ENCODE data around the gene R3HCC1L. TPM values are rescaled to one million over a fixed set of nuclear protein-coding genes. Genes with fewer than 3 reads are reported as not detected.

R3HCC1L gene
- total and polyA plus RNA-seq, 2 of the 4 experiments (the other 2 are of a cell fraction), result 8.3 to 14.7 TPM

DNA sequence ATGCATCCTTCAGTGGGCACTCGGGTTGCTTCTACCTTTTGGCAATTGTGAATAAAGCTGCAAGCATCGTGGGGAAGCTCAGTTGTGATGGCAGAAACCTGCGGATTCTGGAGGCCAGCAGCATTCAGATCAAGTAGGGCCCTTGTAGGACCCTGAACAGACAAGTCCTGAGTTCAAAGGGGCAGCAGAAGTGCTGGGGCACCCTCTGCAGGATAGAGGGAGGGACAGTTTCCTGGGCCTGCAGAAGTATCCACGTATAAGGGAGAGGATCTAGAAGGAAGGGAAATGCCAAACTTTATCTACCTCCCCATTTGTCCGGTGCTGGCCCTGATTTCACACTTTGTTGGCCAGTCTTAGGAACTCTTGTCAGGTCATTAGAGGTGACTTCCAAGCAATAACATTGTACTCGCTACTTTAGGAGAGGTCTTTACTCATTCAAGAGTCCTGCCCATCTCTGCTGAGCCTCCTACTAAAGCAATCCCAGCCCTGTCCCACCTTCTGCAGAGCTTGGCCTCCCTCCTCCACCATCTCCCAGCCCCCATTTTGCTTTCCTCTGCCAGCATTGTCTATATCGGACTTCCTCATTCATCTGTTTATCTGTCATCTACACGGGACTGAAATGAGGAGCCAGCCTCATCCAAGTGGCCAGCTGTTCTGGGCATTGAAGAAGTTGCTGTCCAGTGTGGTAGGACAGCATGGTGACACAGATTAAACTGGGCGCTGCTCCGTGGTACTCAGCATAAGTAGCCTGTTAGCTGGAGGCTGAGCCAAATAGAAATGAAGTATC is 26.6 kb upstream of the R3HCC1L start:
- no peak overlapping the region for H3K23ac ChIP-seq (ENCODE audit: low read depth, low read length)
- no peak overlapping the region for H4K8ac ChIP-seq (ENCODE audit: low read depth in 2 of 2, low read length in 2 of 2)
- WGBS, 2 experiments (ENCODE audit: extremely low coverage in 2 of 2, insufficient read length in 1 of 2), result 45% methylated on average over 5 of the region's 10 CpGs; no CpG with 5 or more reads in 1 of the 2 experiments
- in situ Hi-C loops (cut with MboI; ENCODE audit: low sequenced_read_pairs) (no loop called here), intact Hi-C loops (cut with micrococcal nuclease) (no loop called here), dilution Hi-C loops (cut with HindIII; ENCODE audit: low sequenced_read_pairs, unreplicated experiment) (no loop called here)
- H4K91ac ChIP-seq (ENCODE audit: insufficient read depth, low read depth, low read length), result no peak overlapping the region
- TF ChIP-seq POLR2A (IDR thresholded peaks at IDR 0.05; ENCODE audit: low read depth, low read length) (no peak), RAD21 (IDR thresholded peaks at IDR 0.05; ENCODE audit: low read length) (no peak), CHD1 (IDR thresholded peaks at IDR 0.05; ENCODE audit: low read depth, low read length) (no peak), BHLHE40 (IDR thresholded peaks at IDR 0.05; ENCODE audit: low read depth, low read length) (no peak), MXI1 (IDR thresholded peaks at IDR 0.05; ENCODE audit: borderline replicate concordance, low read depth, low read length) (no peak), MAFK (IDR thresholded peaks at IDR 0.05; ENCODE audit: low read depth, low read length) (no peak), RFX5 (IDR thresholded peaks at IDR 0.05; ENCODE audit: low read depth, low read length) (no peak), CTCF (conservative IDR thresholded peaks at IDR 0.05; ENCODE audit: low read depth, low read length) (no peak), RCOR1 (IDR thresholded peaks at IDR 0.05; ENCODE audit: insufficient replicate concordance, low read length) (no peak), NFE2L2 (IDR thresholded peaks at IDR 0.05; ENCODE audit: low read depth, low read length) (no peak), MAZ (IDR thresholded peaks at IDR 0.05; ENCODE audit: borderline replicate concordance, low read depth, low read length) (no peak), SMC3 (IDR thresholded peaks at IDR 0.05; ENCODE audit: low read depth, low read length) (no peak)
- TF ChIP-seq, protein P1, sequence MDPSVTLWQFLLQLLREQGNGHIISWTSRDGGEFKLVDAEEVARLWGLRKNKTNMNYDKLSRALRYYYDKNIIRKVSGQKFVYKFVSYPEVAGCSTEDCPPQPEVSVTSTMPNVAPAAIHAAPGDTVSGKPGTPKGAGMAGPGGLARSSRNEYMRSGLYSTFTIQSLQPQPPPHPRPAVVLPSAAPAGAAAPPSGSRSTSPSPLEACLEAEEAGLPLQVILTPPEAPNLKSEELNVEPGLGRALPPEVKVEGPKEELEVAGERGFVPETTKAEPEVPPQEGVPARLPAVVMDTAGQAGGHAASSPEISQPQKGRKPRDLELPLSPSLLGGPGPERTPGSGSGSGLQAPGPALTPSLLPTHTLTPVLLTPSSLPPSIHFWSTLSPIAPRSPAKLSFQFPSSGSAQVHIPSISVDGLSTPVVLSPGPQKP (IDR thresholded peaks at IDR 0.05; ENCODE audit: borderline replicate concordance, low read depth, low read length), result no peak
- TF ChIP-seq, protein P2, sequence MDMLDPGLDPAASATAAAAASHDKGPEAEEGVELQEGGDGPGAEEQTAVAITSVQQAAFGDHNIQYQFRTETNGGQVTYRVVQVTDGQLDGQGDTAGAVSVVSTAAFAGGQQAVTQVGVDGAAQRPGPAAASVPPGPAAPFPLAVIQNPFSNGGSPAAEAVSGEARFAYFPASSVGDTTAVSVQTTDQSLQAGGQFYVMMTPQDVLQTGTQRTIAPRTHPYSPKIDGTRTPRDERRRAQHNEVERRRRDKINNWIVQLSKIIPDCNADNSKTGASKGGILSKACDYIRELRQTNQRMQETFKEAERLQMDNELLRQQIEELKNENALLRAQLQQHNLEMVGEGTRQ (IDR thresholded peaks at IDR 0.05; ENCODE audit: low read depth, low read length), result no peak
- no peak overlapping the region for H2AK5ac ChIP-seq (ENCODE audit: low read depth, low read length)
- POLR2A ChIA-PET (ENCODE audit: unreplicated experiment), result no interaction called here
- H4K5ac ChIP-seq (ENCODE audit: low read depth, low read length), result no peak overlapping the region
- no peak for DNase-seq
- ATAC-seq (ENCODE audit: low read depth), result no peak
- H2BK120ac ChIP-seq (ENCODE audit: low read depth, low read length), result no peak overlapping the region
- no peak overlapping the region for H3K56ac ChIP-seq (ENCODE audit: extremely low read depth, insufficient read depth, low read length)
- no peaks in the 10 kb centered on the region for H3K9me3 ChIP-seq (ENCODE audit: control insufficient read depth, insufficient read depth, low read length)
- CTCF ChIA-PET, result no interaction called here
- no peaks in the 10 kb centered on the region for H4K20me1 ChIP-seq (ENCODE audit: insufficient read depth, low read length)
- peaks cover 1% of the 10 kb centered on the region for H3K27me3 ChIP-seq (ENCODE audit: control insufficient read depth, insufficient read depth, low read length)
- peak overlapping the region; percentile 45 for H2AK9ac ChIP-seq (replicated peaks; ENCODE audit: low read depth, low read length, poor library complexity)
- no peak overlapping the region for H3K14ac ChIP-seq (replicated peaks; ENCODE audit: low read depth, low read length)
- H3K9ac ChIP-seq (ENCODE audit: low read depth, low read length), result no peak overlapping the region
- no peaks in the 10 kb centered on the region for H3K4me1 ChIP-seq (ENCODE audit: control insufficient read depth, insufficient read depth, low read length)
- no peak overlapping the region for H2BK20ac ChIP-seq (ENCODE audit: low read depth, low read length)
- H3K4me2 ChIP-seq (ENCODE audit: low read depth, low read length), result no peak overlapping the region
- no peak overlapping the region for H2BK5ac ChIP-seq (ENCODE audit: low read depth, low read length, poor library complexity, severe bottlenecking)
- no peak overlapping the region for H3K4ac ChIP-seq (ENCODE audit: low read depth, low read length)
- H3K9me1 ChIP-seq (ENCODE audit: insufficient read depth, low read length), result no peaks in the 10 kb centered on the region
- no TSS peak for BruUV-seq (replicated peaks)
- no peaks in the 10 kb centered on the region for H3K79me1 ChIP-seq (ENCODE audit: low read depth in 1 of 2, low read length in 2 of 2)
- H3K18ac ChIP-seq (ENCODE audit: low read depth, low read length), result no peak overlapping the region
- H2BK15ac ChIP-seq (ENCODE audit: low read depth, low read length), result no peak overlapping the region
- no peak overlapping the region for H3K4me3 ChIP-seq (ENCODE audit: insufficient read depth, low read depth, low read length)
- H3K27ac ChIP-seq (ENCODE audit: insufficient read depth, low read length), result no peak overlapping the region
- H2AFZ ChIP-seq (replicated peaks; ENCODE audit: low read length, poor library complexity), result peak overlapping the region; percentile 15
- no peaks in the 10 kb centered on the region for H3K36me3 ChIP-seq (ENCODE audit: control insufficient read depth, insufficient read depth, low read length)
